Mesenteric fat pad (tissue), 1 donor: Measurements from ENCODE around the gene VPS18. TPM values are rescaled to one million over a fixed set of nuclear protein-coding genes. Genes with fewer than 3 reads are reported as not detected.

Experiments
- DNase-seq: peaks from one replicate; pipeline ENCODE4 v3.0.0-alpha.2; 2020; ENCODE audit warnings: low spot score
- total RNA-seq: library from RNA; stranded (reverse); fragmentation: NEBNext Ultra II Directional; extraction: Animal tissue kit (Norgen Biotek cat#: 25700); gene quantifications from one replicate; pipeline ENCODE4 v1.2.1, GENCODE V29; 2021
- donor health status: DM: yes; HTN: yes; CAD: no.

The VPS18 gene
- total RNA-seq, 1 donor from 2014 or later: 29.3 TPM

GRCh38 chr15:40870716-40871115 lies 23.5 kb upstream of the VPS18 start:
- no peak for DNase-seq

DNA sequence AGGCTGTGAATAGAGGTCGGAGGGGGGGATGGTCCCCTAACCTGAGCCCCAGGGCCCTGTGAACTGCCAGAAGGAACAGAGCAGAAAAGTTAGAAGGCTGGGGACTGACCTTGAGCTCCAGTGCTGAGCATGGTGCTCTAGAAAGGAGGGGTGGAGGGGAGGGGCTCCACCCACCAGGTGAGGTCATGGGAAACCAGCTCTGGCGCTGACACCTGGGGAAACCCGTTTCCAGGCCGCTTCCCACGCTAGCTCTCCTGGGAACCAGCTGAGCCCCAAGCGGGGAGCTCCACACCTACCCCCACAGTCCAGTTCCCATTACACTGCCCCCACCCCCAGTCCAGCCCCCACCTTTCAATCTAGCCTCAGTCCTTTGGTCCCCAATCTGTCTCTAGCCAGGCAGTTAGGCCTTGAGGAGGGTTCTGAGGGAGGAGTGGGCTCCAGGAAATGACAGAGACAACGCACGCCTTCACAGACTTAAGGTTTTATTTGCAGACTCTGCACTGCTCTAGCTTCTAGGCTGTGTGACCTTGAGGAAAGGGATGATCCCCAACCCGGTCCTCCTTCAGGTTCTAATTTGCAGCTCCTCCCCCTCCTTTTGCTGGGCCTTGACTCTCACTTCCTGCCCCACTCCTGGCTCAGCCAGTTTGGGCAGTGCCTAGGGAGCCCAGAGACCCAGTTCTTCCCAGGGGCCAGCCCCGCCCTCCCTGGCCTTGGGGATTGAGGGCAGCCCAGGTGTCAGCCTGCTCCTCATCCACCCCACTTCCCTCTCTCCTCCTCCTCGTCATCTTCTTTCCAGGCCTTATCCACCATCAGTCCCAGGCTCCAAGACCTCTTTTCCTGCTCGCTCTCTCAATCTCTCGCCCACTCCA lies 22.3 kb upstream of the VPS18 start:
- DNase-seq: no peak

DNA sequence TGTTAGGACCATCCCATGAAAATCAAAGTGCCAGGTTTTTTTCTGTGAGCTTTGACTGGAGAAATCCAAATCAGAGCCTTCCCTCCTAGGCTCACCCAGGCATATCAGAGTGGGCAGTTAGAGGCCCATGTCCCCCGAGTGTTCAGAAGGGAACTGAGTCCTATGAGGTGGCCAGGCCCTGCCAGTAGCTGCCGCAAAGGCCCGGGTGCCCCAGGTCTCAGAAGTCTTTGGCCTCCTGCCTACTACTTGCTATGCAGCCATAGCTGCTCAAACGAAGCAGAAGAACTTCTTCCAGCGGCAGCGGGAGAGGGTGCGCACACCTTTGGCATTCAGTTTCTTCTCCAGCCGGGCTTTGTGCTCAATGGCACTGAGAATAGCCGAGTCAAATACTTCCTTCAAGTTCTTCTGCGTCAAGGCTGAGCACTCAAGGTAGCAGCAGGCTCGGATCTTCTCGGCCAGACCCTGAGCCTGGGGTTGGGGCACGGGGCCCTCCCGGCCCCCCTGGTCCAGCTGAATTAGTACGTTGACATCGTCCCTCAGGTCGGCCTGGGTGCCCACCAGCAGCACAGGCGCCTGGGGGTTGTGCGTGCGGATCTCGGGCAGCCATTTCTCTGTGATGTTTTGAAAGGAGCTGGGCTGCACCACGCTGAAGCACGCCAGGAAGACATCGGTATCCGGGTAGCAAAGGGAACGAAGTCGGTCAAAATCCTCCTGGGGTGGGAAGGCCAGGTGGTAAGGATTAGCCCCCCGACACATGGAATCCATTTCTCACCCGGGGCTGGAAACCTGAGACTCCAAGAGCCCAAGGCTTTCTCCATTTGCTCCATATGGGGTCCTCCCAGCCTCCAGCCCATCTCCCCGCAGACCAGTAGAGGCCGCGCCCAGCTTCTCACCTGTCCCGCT lies 21.2 kb upstream of the VPS18 start:
- no peak for DNase-seq

DNA sequence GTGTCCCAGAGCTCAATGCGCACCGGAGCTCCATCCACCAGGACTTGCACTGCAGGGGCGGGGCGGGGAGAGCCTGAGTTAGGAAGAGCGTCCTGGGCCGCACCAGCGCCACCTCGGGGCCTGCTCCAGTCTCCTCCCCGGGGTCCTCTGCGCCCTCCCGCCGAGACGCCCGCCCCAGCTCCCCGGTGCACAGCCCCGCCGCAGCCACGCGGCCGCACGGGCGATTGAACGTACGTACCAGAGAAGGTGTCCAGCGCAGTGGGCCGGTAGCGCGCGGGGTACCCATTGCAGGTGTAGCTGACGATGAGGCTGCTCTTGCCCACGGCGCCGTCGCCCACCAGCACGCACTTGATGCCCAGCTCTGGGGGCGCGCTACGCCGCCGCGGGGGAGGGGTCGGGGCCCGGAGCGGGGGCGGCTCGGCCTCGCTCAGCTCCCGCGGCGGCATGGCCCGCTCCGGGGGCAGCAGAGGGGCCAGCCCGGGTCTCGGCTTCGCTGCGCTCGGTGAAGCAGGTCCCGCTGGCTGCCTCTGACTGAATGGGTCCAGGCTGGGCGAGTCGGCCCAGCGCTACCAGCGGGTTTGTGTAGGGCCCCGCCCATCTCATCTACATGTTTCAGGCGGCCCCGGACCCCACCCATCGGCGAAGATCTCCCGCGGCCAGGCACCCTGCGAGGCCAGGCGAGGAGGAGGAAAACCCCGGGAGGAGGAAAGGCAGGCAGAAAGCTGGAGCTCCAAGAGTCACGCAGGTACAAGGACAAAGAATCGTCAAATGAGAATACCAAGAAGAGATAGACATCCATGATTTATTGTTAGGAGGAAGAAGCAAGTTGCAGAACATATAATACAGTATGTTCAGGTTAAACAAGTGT lies 20.3 kb upstream of the VPS18 start, which contains the start of gene RHOV:
Gene RHOV, minus strand, starts transcription at position 541 of the 868 bp plus-strand sequence. Its CDS starts 95 bp downstream, at position 446.
- no peak for DNase-seq

DNA sequence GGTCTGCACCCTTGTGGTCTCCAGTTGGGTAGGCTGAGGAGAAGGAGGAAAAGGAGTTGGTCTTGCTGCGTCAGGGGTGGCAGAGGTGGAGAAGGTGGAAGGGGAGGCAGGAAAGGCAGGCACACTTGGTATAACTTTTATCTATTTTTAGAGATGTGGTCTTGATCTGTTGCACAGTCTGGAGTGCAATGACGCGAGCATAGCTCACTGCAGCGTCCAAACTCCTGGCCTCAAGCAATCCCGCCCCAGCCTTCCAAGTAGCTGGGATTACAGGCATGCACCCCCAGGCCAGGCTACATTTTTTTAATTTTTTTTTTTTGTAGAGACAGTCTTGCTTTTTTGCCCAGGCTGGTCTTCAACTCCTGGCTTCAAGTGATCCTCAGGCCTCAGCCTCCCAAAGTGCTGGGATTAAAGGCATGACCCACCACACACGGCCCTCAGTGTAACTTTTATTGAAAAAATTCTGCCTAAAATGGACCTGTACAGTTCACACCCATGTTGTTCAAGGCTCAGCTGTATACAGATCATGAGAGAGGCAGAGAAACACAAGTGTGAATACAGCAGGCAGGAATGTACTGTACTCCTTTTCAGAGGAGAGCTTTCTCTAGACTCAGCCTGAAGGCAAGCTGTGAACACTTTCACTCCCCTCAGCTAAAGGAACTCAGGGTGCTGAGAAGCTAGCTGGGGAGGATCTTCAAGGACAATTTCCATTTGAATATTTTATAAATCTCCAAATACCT lies 18.1 kb upstream of the VPS18 start:
- no peak for DNase-seq

GRCh38 chr15:40877694-40878093 lies 16.6 kb upstream of the VPS18 start:
- no peak for DNase-seq

DNA sequence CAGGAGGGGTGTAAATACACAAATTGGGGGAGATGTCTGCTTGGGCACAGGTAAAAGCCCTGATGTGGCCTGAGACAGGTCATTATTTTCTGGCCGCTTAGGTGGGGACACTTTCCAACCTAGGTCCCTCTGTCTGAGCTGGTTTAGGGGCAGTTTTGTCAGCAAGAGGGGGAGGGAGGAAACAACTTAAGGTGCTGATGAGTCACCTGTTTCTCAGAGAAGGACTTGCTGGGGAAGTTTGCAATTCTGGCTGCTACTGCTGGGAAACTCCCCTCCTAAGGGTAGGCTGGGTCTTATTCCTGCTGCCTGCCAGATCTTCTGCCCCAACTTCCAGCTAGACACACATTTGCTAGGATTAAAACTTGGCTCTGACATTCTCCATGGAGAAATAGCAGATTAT lies 15.5 kb upstream of the VPS18 start:
- DNase-seq: no peak

GRCh38 chr15:40879609-40880008 lies 14.6 kb upstream of the VPS18 start:
- no peak for DNase-seq

DNA sequence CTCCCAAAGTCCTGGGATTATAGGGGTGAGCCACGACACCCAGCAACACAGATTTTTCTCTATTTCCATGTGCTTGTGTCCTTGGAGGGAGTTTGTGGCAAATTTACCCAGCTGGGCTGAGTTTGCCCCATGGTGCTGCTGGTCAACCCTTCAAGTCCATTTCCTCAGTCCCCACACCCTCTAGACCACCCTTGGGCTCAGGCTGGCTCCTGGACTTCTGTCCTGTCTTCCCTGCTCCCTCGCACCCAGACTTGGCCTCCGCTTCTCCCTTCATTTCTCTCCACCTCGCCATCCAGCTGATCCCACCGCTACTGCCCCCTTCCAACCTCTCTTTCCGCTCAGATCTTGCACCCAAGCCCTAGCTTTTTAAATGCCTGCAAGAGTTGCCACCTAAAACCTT lies 12.9 kb upstream of the VPS18 start:
- no peak for DNase-seq

GRCh38 chr15:40886586-40886985 lies 7.7 kb upstream of the VPS18 start:
- no peak for DNase-seq

GRCh38 chr15:40889112-40889511 lies 5.1 kb upstream of the VPS18 start:
- DNase-seq: no peak

GRCh38 chr15:40891138-40891537 lies 3.1 kb upstream of the VPS18 start:
- DNase-seq: no peak

- no peak for DNase-seq
Observed at GRCh38 chr15:40891810-40892446, 2.3 kb upstream of the VPS18 start.

DNA sequence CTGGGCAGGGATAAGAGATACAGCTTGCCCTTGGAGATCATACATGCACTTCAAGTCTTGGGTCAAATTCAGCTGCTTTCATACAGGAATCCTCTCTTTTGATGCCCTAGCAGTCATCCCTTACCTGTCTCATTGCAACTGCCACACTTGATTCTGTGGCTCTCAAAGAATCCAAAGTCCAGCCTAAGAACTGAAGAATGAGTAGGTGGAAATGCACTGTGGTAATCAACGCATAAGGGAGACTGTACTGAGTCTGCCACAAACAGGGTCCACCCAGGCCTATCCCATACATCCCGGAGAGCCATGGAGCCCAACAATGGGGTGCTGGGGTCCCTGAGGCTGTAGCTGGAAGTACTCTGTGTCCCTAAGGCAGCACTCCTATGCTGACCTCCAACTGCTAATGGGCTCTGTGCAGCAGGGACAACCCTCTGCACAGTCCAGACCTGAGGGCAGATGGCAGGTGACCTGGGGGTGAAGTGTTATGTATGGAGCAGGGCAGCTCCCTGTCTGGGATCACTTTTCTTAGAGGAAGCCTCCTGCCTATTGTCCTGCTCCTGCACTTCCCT lies 1.7 kb upstream of the VPS18 start:
- DNase-seq: no peak

- no peak for DNase-seq
Observed at GRCh38 chr15:40893019-40893670, 1.1 kb upstream of the VPS18 start.

DNA sequence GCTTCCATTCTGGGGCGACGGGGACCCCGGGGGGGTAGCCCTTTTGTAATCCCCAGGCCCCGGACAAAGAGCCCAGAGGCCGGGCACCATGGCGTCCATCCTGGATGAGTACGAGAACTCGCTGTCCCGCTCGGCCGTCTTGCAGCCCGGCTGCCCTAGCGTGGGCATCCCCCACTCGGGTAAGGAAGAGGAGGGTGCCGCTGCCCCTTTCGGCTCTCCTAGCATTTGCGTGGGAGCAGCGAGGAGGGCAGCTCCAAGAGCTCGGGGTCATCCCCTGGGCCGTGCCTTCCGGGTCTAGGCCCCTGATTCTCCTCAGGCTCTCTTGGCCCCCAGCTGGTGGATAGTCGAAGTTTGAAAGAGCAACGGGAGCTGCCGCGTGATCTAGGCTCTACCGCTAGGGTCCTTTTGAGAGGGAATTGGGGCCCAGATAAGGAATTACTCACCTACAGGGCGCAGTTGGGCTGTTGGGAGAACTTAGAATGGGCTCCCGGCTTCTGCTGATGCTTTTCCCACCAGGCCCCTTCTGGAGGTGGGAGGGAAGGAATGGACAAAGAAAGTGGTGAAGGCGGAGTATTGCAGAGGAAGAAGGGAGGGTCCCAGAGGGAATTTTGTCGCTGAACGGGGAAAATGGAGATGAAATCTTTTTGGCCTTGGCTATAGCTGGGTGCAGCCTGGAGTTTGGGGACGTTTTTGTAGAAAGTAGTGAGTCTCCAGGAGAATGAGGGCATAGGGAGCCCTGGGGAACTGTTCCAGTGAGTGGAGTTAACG lies 615 bp downstream of the VPS18 start:
- no peak for DNase-seq

DNA sequence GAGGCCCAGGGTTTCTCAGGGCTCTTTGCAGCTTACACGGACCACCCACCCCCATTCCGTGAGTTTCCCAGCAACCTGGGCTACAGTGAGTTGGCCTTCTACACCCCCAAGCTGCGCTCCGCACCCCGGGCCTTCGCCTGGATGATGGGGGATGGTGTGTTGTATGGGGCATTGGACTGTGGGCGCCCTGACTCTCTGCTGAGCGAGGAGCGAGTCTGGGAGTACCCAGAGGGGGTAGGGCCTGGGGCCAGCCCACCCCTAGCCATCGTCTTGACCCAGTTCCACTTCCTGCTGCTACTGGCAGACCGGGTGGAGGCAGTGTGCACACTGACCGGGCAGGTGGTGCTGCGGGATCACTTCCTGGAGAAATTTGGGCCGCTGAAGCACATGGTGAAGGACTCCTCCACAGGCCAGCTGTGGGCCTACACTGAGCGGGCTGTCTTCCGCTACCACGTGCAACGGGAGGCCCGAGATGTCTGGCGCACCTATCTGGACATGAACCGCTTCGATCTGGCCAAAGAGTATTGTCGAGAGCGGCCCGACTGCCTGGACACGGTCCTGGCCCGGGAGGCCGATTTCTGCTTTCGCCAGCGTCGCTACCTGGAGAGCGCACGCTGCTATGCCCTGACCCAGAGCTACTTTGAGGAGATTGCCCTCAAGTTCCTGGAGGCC lies 5.4 kb downstream of the VPS18 start:
- no peak for DNase-seq
